ENCODE results near the gene C11orf58. TPM values are rescaled to one million over a fixed set of nuclear protein-coding genes. Genes with fewer than 3 reads are reported as not detected.

The C11orf58 gene
- total RNA-seq, 1 donor = 205 TPM

DNA sequence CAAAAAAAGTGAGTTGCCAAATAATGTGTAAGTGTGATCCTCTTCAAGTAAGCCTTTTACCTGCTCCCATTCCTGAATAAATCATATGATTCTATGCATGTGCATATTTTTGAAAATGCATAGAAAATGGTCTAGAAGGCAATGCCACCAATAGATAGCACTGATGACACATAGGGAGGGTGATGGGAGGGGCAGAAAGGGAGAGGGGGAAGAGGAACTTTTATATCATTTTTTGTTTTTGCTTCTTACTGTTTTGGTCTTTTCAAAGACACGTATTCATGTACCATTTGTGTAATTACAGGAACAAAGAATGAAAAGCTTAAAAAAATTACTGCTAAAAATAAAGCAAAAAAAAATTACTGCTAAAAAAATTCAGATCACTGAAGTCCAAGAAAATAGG, 60.8 kb downstream of the C11orf58 start:
- Histone ChIP-seq H3K9me3 (ENCODE audit: low read depth, low read length) (no peaks in the 10 kb centered on the region), H3K4me3 (ENCODE audit: low read length) (no peak overlapping the region)

DNA sequence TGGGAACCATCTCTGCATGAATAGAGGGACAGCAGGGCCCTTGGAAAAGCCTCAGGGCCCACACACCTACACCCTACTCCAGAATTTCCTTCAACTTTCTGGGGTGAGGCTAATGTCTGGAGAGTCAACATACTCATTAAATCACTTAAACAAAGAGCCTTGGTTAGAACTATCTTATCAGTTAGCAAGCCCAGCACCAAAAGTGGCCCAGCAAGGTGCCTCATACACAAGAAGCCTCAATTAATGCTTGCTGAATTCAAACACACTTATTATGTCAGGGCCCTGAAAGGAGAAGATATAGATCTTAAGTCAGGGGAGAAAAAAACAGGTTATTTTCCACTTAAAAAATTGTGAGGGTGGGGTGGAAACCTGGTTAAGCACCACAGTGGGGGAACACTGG, 61.4 kb downstream of the C11orf58 start:
- peaks cover 11% of the 10 kb centered on the region for H3K4me1 ChIP-seq (ENCODE audit: insufficient read depth, low read length)
- no peaks in the 10 kb centered on the region for H3K27me3 ChIP-seq (ENCODE audit: insufficient read depth, low read length)
- H3K4me3 ChIP-seq (ENCODE audit: low read length) = no peak overlapping the region
- H3K9me3 ChIP-seq (ENCODE audit: low read depth, low read length) = no peaks in the 10 kb centered on the region

More for the DNA sequence above, 60.8 kb downstream of the C11orf58 start:
- peaks cover 17% of the 10 kb centered on the region for H3K4me1 ChIP-seq (ENCODE audit: insufficient read depth, low read length)
- H3K27me3 ChIP-seq (ENCODE audit: insufficient read depth, low read length) = no peaks in the 10 kb centered on the region

DNA sequence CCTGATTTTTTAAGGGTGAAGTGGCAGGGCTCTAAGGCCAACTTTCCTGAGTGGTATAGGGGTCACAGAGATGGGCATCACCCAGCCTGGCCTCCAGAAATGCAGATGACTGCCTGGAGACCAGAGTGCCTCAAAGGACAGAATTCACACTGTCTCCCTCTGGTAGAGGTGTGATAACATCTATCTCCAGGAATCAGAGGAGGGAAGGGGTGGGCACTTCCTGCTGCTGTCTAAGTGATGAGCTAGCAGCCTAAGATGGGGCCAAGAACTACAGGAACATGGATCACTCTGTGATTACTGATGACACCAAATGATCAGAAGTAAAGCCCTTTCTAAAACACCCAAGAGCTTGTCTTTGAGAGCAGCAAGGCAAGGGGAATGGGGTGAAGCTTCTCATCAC, 61.9 kb downstream of the C11orf58 start:
- Histone ChIP-seq H3K9me3 (ENCODE audit: low read depth, low read length) (no peaks in the 10 kb centered on the region), H3K4me3 (ENCODE audit: low read length) (no peak overlapping the region)

DNA sequence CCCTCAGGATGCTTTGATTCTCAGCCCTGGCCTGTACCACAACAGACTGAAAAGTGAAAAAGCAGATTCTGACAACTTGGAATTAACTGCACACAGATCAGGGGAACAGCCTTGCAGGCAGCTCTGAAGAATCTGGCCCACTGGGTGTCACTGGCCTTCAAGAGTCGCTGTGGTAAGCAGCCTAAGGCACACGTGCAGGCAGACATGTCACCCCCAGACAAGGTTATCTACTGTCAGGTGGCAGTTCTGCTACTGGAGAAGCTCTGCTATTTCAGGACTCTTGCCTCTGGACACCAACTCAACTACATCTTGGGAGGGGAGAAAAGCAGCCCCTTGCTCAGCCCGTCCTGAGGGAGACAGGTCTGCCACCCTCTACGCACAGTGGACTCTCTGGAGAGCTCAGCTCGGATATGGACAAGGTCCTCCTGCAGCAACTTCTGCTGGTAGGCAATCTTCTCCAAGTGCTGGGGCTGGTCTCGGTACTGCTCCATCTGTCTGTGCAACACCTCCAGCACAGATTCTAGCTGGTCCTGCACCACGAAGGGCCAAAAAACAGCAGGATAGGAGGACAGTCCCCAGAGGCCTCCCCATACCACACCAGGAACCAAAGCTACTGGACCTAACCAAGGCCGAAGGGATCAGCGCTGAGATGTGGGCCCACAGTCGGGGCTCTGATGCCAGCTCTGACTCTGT, 63.0 kb downstream of the C11orf58 start:
- Histone ChIP-seq H3K4me1 (ENCODE audit: insufficient read depth, low read length) (peaks cover 12% of the 10 kb centered on the region), H3K9me3 (ENCODE audit: low read depth, low read length) (no peaks in the 10 kb centered on the region), H3K4me3 (ENCODE audit: low read length) (no peak overlapping the region), H3K27me3 (ENCODE audit: insufficient read depth, low read length) (no peaks in the 10 kb centered on the region)

More for the DNA sequence above, 61.9 kb downstream of the C11orf58 start:
- Histone ChIP-seq H3K27me3 (ENCODE audit: insufficient read depth, low read length) (no peaks in the 10 kb centered on the region), H3K4me1 (ENCODE audit: insufficient read depth, low read length) (peaks cover 7% of the 10 kb centered on the region)

GRCh38 chr11:16804104-16804947, 65.9 kb downstream of the C11orf58 start:
- H3K4me3 ChIP-seq (ENCODE audit: low read length) = no peak overlapping the region
- peaks cover 34% of the 10 kb centered on the region for H3K4me1 ChIP-seq (ENCODE audit: insufficient read depth, low read length)
- no peaks in the 10 kb centered on the region for H3K9me3 ChIP-seq (ENCODE audit: low read depth, low read length)
- H3K27me3 ChIP-seq (ENCODE audit: insufficient read depth, low read length) = no peaks in the 10 kb centered on the region

DNA sequence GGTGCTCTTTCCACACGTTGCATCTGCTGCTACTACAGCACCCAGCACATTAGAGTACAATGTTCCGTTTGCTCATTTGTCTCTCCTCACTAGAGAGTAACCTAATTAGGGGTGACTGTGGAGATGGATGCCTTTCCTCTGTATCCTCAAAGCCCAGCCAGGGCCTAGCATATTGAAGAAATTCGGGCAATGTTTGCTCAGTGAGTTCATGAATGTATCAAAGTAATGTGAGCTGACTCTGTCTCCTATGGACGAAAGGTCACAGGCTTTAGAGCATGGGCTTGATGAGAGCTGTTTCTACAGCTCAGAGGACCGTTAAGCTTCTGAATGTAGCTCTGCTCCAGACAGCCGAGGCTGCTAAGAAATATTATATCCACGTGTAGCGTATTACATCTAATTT, 67.5 kb downstream of the C11orf58 start:
- peaks cover 50% of the 10 kb centered on the region for H3K4me1 ChIP-seq (ENCODE audit: insufficient read depth, low read length)

GRCh38 chr11:16806791-16807190, 68.3 kb downstream of the C11orf58 start:
- no peak overlapping the region for H3K4me3 ChIP-seq (ENCODE audit: low read length)
- no peaks in the 10 kb centered on the region for H3K9me3 ChIP-seq (ENCODE audit: low read depth, low read length)
- no peaks in the 10 kb centered on the region for H3K27me3 ChIP-seq (ENCODE audit: insufficient read depth, low read length)
- H3K4me1 ChIP-seq (ENCODE audit: insufficient read depth, low read length) = peaks cover 50% of the 10 kb centered on the region

More for the DNA sequence above, 67.5 kb downstream of the C11orf58 start:
- Histone ChIP-seq H3K4me3 (ENCODE audit: low read length) (no peak overlapping the region), H3K27me3 (ENCODE audit: insufficient read depth, low read length) (no peaks in the 10 kb centered on the region), H3K9me3 (ENCODE audit: low read depth, low read length) (no peaks in the 10 kb centered on the region)

DNA sequence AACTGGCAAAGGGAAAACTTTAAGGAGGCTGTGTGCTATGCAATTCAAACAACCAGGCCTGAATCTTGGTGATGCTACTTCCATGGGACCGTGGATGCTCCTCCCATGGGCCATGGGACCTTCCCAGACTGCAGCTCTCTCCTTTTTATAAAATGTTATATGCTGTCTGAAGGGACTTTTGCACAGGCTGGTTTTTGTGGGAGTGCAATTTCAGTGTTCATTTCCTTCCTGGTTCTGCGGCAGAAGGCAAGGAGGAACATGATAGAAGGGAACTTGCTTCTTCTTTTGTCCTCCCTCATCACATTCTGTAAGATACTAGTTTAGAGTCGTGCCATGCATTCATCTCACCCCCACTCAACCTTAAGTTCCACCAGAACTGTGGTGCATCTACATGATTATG, 68.9 kb downstream of the C11orf58 start:
- H3K27me3 ChIP-seq (ENCODE audit: insufficient read depth, low read length) = no peaks in the 10 kb centered on the region
- peaks cover 50% of the 10 kb centered on the region for H3K4me1 ChIP-seq (ENCODE audit: insufficient read depth, low read length)
- H3K4me3 ChIP-seq (ENCODE audit: low read length) = no peak overlapping the region
- H3K9me3 ChIP-seq (ENCODE audit: low read depth, low read length) = no peaks in the 10 kb centered on the region

All from mononuclear cell (primary cell).